Uterus (tissue), 2 donors: ENCODE data around the gene SLC13A3.

Experiments
- CTCF ChIP-seq, 4 experiments: fragments of 200-600 bp in 2 of 4; fragments of 450-650 bp in 2 of 4; sonication (generic) in 2 of 4; IDR thresholded peaks; one replicate each; pipeline ENCODE4 v1.5.1; 2016 to 2019; ENCODE audit warnings: antibody characterized with exemption in 4 of 4, mild to moderate bottlenecking in 2 of 4, moderate library complexity in 1 of 4
- POLR2A ChIP-seq, 2 donors: fragments of 450-650 bp; IDR thresholded peaks; one replicate each; pipeline ENCODE4 v1.6.1; 2016; ENCODE audit warnings: antibody characterized with exemption in 2 of 2, mild to moderate bottlenecking in 1 of 2, moderate library complexity in 1 of 2

GRCh38 chr20:46578745-46579144, 72.5 kb downstream of the SLC13A3 start:
- no peak for TF ChIP-seq CTCF (IDR thresholded peaks at IDR 0.05)
- TF ChIP-seq POLR2A (IDR thresholded peaks at IDR 0.05), result no peak
